Hepatocyte (in vitro differentiated cells): ENCODE results near the gene FIBCD1. TPM values are rescaled to one million over a fixed set of nuclear protein-coding genes. Genes with fewer than 3 reads are reported as not detected.

ENCODE experiments used
- DNase-seq: peaks from one replicate; pipeline ENCODE4 v3.0.0-alpha.2; 2016; ENCODE audit warnings: low spot score
- H2AFZ ChIP-seq: fragments of 200-600 bp; sonication (generic); 2 replicates; pipeline ENCODE4 v1.6.0; 2016; ENCODE audit warnings: antibody characterized with exemption, mild to moderate bottlenecking
- H3K27ac ChIP-seq: fragments of 200-600 bp; sonication (generic); 2 replicates; pipeline ENCODE4 v1.5.1; 2016; ENCODE audit warnings: mild to moderate bottlenecking
- H3K27me3 ChIP-seq: fragments of 200-600 bp; sonication (generic); 2 replicates; pipeline ENCODE4 v1.6.1; 2016
- H3K36me3 ChIP-seq: fragments of 200-600 bp; sonication (generic); replicated peaks from 2 replicates; pipeline ENCODE4 v1.5.1; 2016; ENCODE audit warnings: low read depth; ENCODE audit not compliant: insufficient read depth
- H3K4me1 ChIP-seq: fragments of 200-600 bp; sonication (generic); 2 replicates; pipeline ENCODE4 v1.5.1; 2016; ENCODE audit warnings: mild to moderate bottlenecking, moderate library complexity; ENCODE audit not compliant: insufficient read depth
- H3K4me2 ChIP-seq: fragments of 200-600 bp; sonication (generic); 2 replicates; pipeline ENCODE4 v1.6.0; 2016
- H3K4me3 ChIP-seq: fragments of 200-600 bp; sonication (generic); 2 replicates; pipeline ENCODE4 v1.5.1; 2016; ENCODE audit warnings: mild to moderate bottlenecking
- H3K79me2 ChIP-seq: fragments of 200-600 bp; sonication (generic); 2 replicates; pipeline ENCODE4 v1.6.0; 2017; ENCODE audit warnings: mild to moderate bottlenecking
- H3K9me2 ChIP-seq: fragments of 200-600 bp; sonication (generic); replicated peaks from 2 replicates; pipeline ENCODE4 v1.6.0; 2017; ENCODE audit warnings: mild to moderate bottlenecking; ENCODE audit not compliant: insufficient read depth
- H3K9me3 ChIP-seq: fragments of 200-600 bp; sonication (generic); 2 replicates; pipeline ENCODE4 v1.5.1; 2016; ENCODE audit warnings: low read depth, mild to moderate bottlenecking
- H4K20me1 ChIP-seq: fragments of 200-600 bp; sonication (generic); 2 replicates; pipeline ENCODE4 v1.6.0; 2016; ENCODE audit warnings: mild to moderate bottlenecking; ENCODE audit not compliant: insufficient read depth, poor library complexity, severe bottlenecking
- CTCF ChIP-seq: fragments of 200-600 bp; sonication (generic); IDR thresholded peaks from 2 replicates; pipeline ENCODE4 v1.5.1; 2016; ENCODE audit warnings: antibody characterized with exemption, mild to moderate bottlenecking; ENCODE audit not compliant: poor library complexity
- EZH2 ChIP-seq: fragments of 200-600 bp; sonication (generic); IDR thresholded peaks from 2 replicates; pipeline ENCODE4 v1.6.1; 2016; ENCODE audit warnings: antibody characterized with exemption, mild to moderate bottlenecking, borderline replicate concordance
- EZH2phosphoT487 ChIP-seq: fragments of 200-600 bp; sonication (generic); IDR thresholded peaks from one replicate; pipeline ENCODE4 v1.6.1; 2018; ENCODE audit warnings: antibody characterized with exemption, mild to moderate bottlenecking, low read depth, moderate library complexity; ENCODE audit not compliant: unreplicated experiment, severe bottlenecking
- WGBS: methylation state at CpG from one replicate; pipeline ENCODE4 v1.1.6; 2016; ENCODE audit warnings: low lambda C conversion rate; ENCODE audit errors: missing lambda C conversion rate; 5-methylcytosine and 5-hydroxymethylcytosine counted together
- polyA plus RNA-seq: library from polyadenylated mRNA; unstranded; fragments of >200 nt; fragmentation: Nextera tagmentation; extraction: Ambion mirVana; gene quantifications from 2 replicates; pipeline ENCODE4 v1.2.1, GENCODE V29; 2016
- total RNA-seq: library from RNA; depleted of rRNA; stranded (reverse); fragments of >200 nt; gene quantifications from 2 replicates; pipeline ENCODE4 v1.2.3, GENCODE V29; 2014

Gene FIBCD1
- total and polyA plus RNA-seq, 2 experiments from 2014 or later: 0.33 TPM; not detected in 1

DNA sequence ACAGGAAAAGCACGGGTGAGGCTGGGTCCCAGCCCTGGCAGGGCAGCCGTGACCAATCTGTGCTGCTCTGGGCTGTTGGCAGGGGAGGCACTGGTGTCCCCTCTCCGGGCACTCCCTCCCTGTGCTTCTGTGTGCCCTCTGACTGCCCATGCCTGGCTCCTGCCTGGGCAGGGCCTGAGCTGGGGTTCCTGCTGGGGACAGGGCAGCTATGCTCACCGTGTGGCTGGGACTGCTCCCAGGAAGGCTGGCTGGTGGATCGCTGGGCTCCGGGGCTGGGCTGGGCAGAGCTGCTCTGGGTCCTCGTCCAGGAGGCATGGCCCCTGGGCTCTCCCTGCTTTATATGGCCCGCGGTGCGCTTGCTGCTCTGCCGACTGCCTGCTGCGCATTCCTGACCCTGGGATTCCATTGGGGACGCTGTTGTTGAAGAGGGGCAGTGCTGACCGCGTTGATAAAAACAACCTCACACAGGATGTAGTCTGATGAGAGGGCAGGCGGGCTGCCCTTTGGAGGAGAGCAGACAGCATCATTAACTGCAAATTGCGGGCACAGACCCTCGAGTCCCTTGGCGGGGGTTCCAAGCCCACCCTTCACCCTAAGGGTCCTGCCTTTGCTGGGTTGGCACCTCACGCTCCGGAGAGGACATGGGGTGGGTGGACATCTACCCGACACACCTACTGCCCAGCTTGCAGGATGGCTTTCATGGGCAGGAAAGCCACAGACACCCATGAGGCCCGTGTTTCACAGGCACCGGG is 43.4 kb downstream of the FIBCD1 start:
- 90% methylated on average over 24 of the region's 24 CpGs for WGBS
- H3K4me1 ChIP-seq: no peaks in the 10 kb centered on the region
- H3K4me2 ChIP-seq: no peak overlapping the region
- H3K27ac ChIP-seq: no peak overlapping the region
- no peaks in the 10 kb centered on the region for H3K9me2 ChIP-seq
- H3K36me3 ChIP-seq: no peaks in the 10 kb centered on the region
- H2AFZ ChIP-seq: no peak overlapping the region
- DNase-seq: no peak
- TF ChIP-seq CTCF (no peak), EZH2 (no peak), EZH2phosphoT487 (no peak)
- H3K27me3 ChIP-seq: no peaks in the 10 kb centered on the region
- no peaks in the 10 kb centered on the region for H3K9me3 ChIP-seq
- H3K79me2 ChIP-seq: no peaks in the 10 kb centered on the region
- no peak overlapping the region for H3K4me3 ChIP-seq
- no peaks in the 10 kb centered on the region for H4K20me1 ChIP-seq

DNA sequence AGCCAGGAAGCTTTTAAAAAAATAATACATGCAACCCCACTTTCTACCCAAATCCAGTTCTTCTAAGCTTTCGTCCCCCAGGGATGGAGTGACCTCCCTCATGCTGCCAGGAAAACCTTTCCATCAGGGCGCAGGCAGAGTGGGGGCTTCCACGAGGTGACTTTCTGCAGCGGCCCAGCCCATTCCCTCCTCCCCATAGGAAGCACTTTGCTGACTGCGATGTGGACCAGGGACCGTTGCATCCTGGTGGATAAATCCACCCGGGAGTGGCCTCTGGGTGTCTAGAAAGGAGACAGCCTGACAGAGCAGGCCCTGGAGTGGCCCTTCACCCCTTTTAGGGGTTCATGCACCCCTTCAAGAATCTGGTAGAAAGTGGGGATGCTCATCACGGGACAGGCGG is 44.0 kb downstream of the FIBCD1 start:
- no peaks in the 10 kb centered on the region for H3K27me3 ChIP-seq
- no peaks in the 10 kb centered on the region for H3K9me2 ChIP-seq
- H2AFZ ChIP-seq: no peak overlapping the region
- TF ChIP-seq CTCF: no peak
- no peak for TF ChIP-seq EZH2phosphoT487
- TF ChIP-seq EZH2: no peak
- H3K27ac ChIP-seq: no peak overlapping the region
- no peak for DNase-seq
- H3K36me3 ChIP-seq: no peaks in the 10 kb centered on the region
- H4K20me1 ChIP-seq: no peaks in the 10 kb centered on the region
- no peaks in the 10 kb centered on the region for H3K4me1 ChIP-seq
- H3K4me3 ChIP-seq: no peak overlapping the region
- H3K9me3 ChIP-seq: no peaks in the 10 kb centered on the region
- H3K4me2 ChIP-seq: no peak overlapping the region
- no peaks in the 10 kb centered on the region for H3K79me2 ChIP-seq
- WGBS: 86% methylated on average over 9 of the region's 9 CpGs

- TF ChIP-seq EZH2 (no peak), CTCF (no peak), EZH2phosphoT487 (no peak)
- Histone ChIP-seq H2AFZ (no peak overlapping the region), H3K27ac (no peak overlapping the region), H3K27me3 (no peaks in the 10 kb centered on the region), H3K4me2 (no peak overlapping the region), H3K4me3 (no peak overlapping the region), H3K9me2 (no peaks in the 10 kb centered on the region), H3K79me2 (no peaks in the 10 kb centered on the region), H3K4me1 (no peaks in the 10 kb centered on the region), H3K36me3 (no peaks in the 10 kb centered on the region), H3K9me3 (no peaks in the 10 kb centered on the region), H4K20me1 (no peaks in the 10 kb centered on the region)
- no peak for DNase-seq
- 83% methylated on average over 7 of the region's 7 CpGs for WGBS
These were observed 44.5 kb downstream of the FIBCD1 start for GRCh38 chr9:130894546-130894945.
